ENCODE measurements around the gene ATP8A2.

Gene ATP8A2

GRCh38 chr13:25384758-25385410, 13.1 kb downstream of the ATP8A2 start:
- DNase-seq, result no peak

- no peak for DNase-seq
Observed at GRCh38 chr13:25391932-25392331, 20.2 kb downstream of the ATP8A2 start.

- DNase-seq, result no peak
Observed at GRCh38 chr13:25394402-25395060, 22.8 kb downstream of the ATP8A2 start.

- no peak for DNase-seq
Observed at GRCh38 chr13:25397763-25398162, 26.0 kb downstream of the ATP8A2 start.

GRCh38 chr13:25400925-25401324, 29.2 kb downstream of the ATP8A2 start:
- DNase-seq, result no peak

- DNase-seq, result no peak
Observed at GRCh38 chr13:25401958-25402357, 30.2 kb downstream of the ATP8A2 start.

GRCh38 chr13:25406377-25406776, 34.6 kb downstream of the ATP8A2 start:
- peak in 1 of 5 experiments; percentile 1 for DNase-seq

GRCh38 chr13:25409938-25410337, 38.2 kb downstream of the ATP8A2 start:
- no peak for DNase-seq

GRCh38 chr13:25415241-25415640, 43.5 kb downstream of the ATP8A2 start:
- no peak for DNase-seq

GRCh38 chr13:25417535-25417934, 45.8 kb downstream of the ATP8A2 start:
- DNase-seq, result no peak

- no peak for DNase-seq
Observed at GRCh38 chr13:25420161-25420560, 48.4 kb downstream of the ATP8A2 start.

- no peak for DNase-seq
Observed at GRCh38 chr13:25421612-25422011, 49.8 kb downstream of the ATP8A2 start.

GRCh38 chr13:25422153-25422552, 50.4 kb downstream of the ATP8A2 start:
- no peak for DNase-seq

GRCh38 chr13:25423831-25424230, 52.1 kb downstream of the ATP8A2 start:
- no peak for DNase-seq

- DNase-seq, result no peak
Observed at GRCh38 chr13:25429466-25429865, 57.7 kb downstream of the ATP8A2 start.

GRCh38 chr13:25432691-25433090, 60.9 kb downstream of the ATP8A2 start:
- DNase-seq, result no peak

GRCh38 chr13:25440061-25440460, 68.3 kb downstream of the ATP8A2 start:
- DNase-seq, result no peak

GRCh38 chr13:25446261-25446660, 74.5 kb downstream of the ATP8A2 start:
- DNase-seq, result no peak

GRCh38 chr13:25447396-25447795, 75.6 kb downstream of the ATP8A2 start:
- DNase-seq, result no peak

GRCh38 chr13:25453850-25454365, 82.1 kb downstream of the ATP8A2 start:
- DNase-seq, result no peak

- no peak for DNase-seq
Observed at GRCh38 chr13:25455146-25455545, 83.4 kb downstream of the ATP8A2 start.

- DNase-seq, result no peak
Observed at GRCh38 chr13:25457566-25457965, 85.8 kb downstream of the ATP8A2 start.

- DNase-seq, result no peak
Observed at GRCh38 chr13:25462301-25463125, 90.7 kb downstream of the ATP8A2 start.

GRCh38 chr13:25463496-25463895, 91.7 kb downstream of the ATP8A2 start:
- no peak for DNase-seq
